HEK293T (cell line): Measurements from ENCODE around the gene ENTPD8.

Experiments used
- CTCF ChIA-PET: fragments of 350-600 bp; formaldehyde crosslinking; extraction: SDS; loops from one replicate; lab custom pipeline; 2021; ENCODE audit warnings: antibody characterized with exemption, inconsistent platforms; lab: Yijun Ruan, JAX
- POLR2A ChIA-PET: fragments of 350-600 bp; formaldehyde crosslinking; extraction: SDS; loops from one replicate; lab custom pipeline; 2020; ENCODE audit warnings: antibody characterized with exemption, inconsistent platforms; lab: Yijun Ruan, JAX
- DNase-seq: peaks from one replicate; pipeline ENCODE4 v3.0.0; 2012; ENCODE audit warnings: mixed read lengths; ENCODE audit errors: extremely low spot score
- ARNT ChIP-seq: fragments of 450-650 bp; IDR thresholded peaks from 2 replicates; pipeline ENCODE4 v1.6.1; 2017; ENCODE audit warnings: mild to moderate bottlenecking
- BHLHE40 ChIP-seq: fragments of 450-650 bp; IDR thresholded peaks from 2 replicates; pipeline ENCODE4 v1.6.1; 2016; ENCODE audit warnings: mild to moderate bottlenecking, moderate library complexity, borderline replicate concordance
- CTBP1 ChIP-seq: fragments of 450-650 bp; IDR thresholded peaks from 2 replicates; pipeline ENCODE4 v1.6.1; 2016; ENCODE audit warnings: borderline replicate concordance
- ELF4 ChIP-seq: fragments of 450-650 bp; IDR thresholded peaks from 2 replicates; pipeline ENCODE4 v1.6.1; 2017; ENCODE audit warnings: antibody characterized with exemption
- FOXA1 ChIP-seq: fragments of 450-650 bp; IDR thresholded peaks from 2 replicates; pipeline ENCODE4 v1.6.1; 2016; ENCODE audit warnings: mild to moderate bottlenecking
- FOXK2 ChIP-seq: fragments of 450-650 bp; IDR thresholded peaks from 2 replicates; pipeline ENCODE4 v1.6.1; 2016; ENCODE audit warnings: mild to moderate bottlenecking
- FOXM1 ChIP-seq: fragments of 450-650 bp; IDR thresholded peaks from 2 replicates; pipeline ENCODE4 v1.6.1; 2017; ENCODE audit warnings: mild to moderate bottlenecking, borderline replicate concordance
- HDGF ChIP-seq: fragments of 450-650 bp; IDR thresholded peaks from 2 replicates; pipeline ENCODE4 v1.6.1; 2017; ENCODE audit warnings: antibody characterized with exemption, borderline replicate concordance
- L3MBTL2 ChIP-seq: fragments of 450-650 bp; conservative IDR thresholded peaks from 2 replicates; pipeline ENCODE4 v1.6.1; 2016; ENCODE audit warnings: mild to moderate bottlenecking
- LEF1 ChIP-seq: fragments of 450-650 bp; IDR thresholded peaks from 2 replicates; pipeline ENCODE4 v1.6.1; 2017; ENCODE audit warnings: mild to moderate bottlenecking, borderline replicate concordance
- NFRKB ChIP-seq: fragments of 450-650 bp; IDR thresholded peaks from 2 replicates; pipeline ENCODE4 v1.6.1; 2016; ENCODE audit warnings: mild to moderate bottlenecking, moderate library complexity
- PKNOX1 ChIP-seq: fragments of 450-650 bp; IDR thresholded peaks from 2 replicates; pipeline ENCODE4 v1.6.1; 2016
- SP1 ChIP-seq: fragments of 450-650 bp; IDR thresholded peaks from 2 replicates; pipeline ENCODE4 v1.6.1; 2017
- SUZ12 ChIP-seq: fragments of 450-650 bp; IDR thresholded peaks from 2 replicates; pipeline ENCODE4 v1.6.1; 2016; ENCODE audit warnings: mild to moderate bottlenecking
- TARDBP ChIP-seq: fragments of 450-650 bp; IDR thresholded peaks from 2 replicates; pipeline ENCODE4 v1.6.1; 2016
- ZNF384 ChIP-seq: fragments of 450-650 bp; IDR thresholded peaks from 2 replicates; pipeline ENCODE4 v1.6.1; 2016

ENTPD8 gene

GRCh38 chr9:137431416-137431931 lies 9.7 kb downstream of the ENTPD8 start:
- TF ChIP-seq PKNOX1, result no peak
- no peak for TF ChIP-seq CTBP1
- TF ChIP-seq ARNT, result no peak
- TF ChIP-seq FOXA1, result no peak
- TF ChIP-seq TARDBP, result no peak
- no peak for TF ChIP-seq ZNF384
- no peak for TF ChIP-seq SUZ12
- no peak for TF ChIP-seq SP1
- no peak for TF ChIP-seq L3MBTL2
- TF ChIP-seq FOXM1, result no peak
- TF ChIP-seq BHLHE40, result no peak
- TF ChIP-seq HDGF, result no peak
- no peak for TF ChIP-seq LEF1
- no peak for TF ChIP-seq FOXK2
- no peak for TF ChIP-seq ELF4
- no peak for TF ChIP-seq NFRKB
- POLR2A ChIA-PET, result no interaction called here
- DNase-seq, result no peak
- CTCF ChIA-PET, result no interaction called here

- CTCF ChIA-PET, result no interaction called here
- no peak for TF ChIP-seq TARDBP
- no peak for TF ChIP-seq SP1
- TF ChIP-seq NFRKB, result no peak
- no peak for TF ChIP-seq L3MBTL2
- TF ChIP-seq FOXM1, result no peak
- TF ChIP-seq ZNF384, result no peak
- no peak for TF ChIP-seq FOXK2
- no peak for TF ChIP-seq HDGF
- POLR2A ChIA-PET, result no interaction called here
- no peak for DNase-seq
These were observed 10.3 kb downstream of the ENTPD8 start for GRCh38 chr9:137430723-137431415.

GRCh38 chr9:137429974-137430722 lies 11.0 kb downstream of the ENTPD8 start:
- CTCF ChIA-PET, result no interaction called here
- peak; percentile 84 for DNase-seq
- POLR2A ChIA-PET, result no interaction called here
- TF ChIP-seq ARNT, result no peak
- no peak for TF ChIP-seq FOXM1
- no peak for TF ChIP-seq ZNF384
- no peak for TF ChIP-seq L3MBTL2
- TF ChIP-seq PKNOX1, result no peak
- TF ChIP-seq HDGF, result no peak
- no peak for TF ChIP-seq BHLHE40
- TF ChIP-seq NFRKB, result no peak
- TF ChIP-seq ELF4, result no peak

- TF ChIP-seq FOXA1 (no peak), ZNF384 (no peak), NFRKB (no peak), SP1 (no peak), ELF4 (no peak), SUZ12 (no peak), PKNOX1 (no peak), HDGF (no peak), FOXK2 (no peak), LEF1 (no peak), L3MBTL2 (no peak), CTBP1 (no peak), FOXM1 (no peak), TARDBP (no peak), ARNT (no peak), BHLHE40 (no peak)
- DNase-seq, result no peak
- ChIA-PET CTCF (no interaction called here), POLR2A (no interaction called here)
These were observed 11.6 kb downstream of the ENTPD8 start for GRCh38 chr9:137429546-137429890.

- CTCF ChIA-PET, result no interaction called here
- POLR2A ChIA-PET, result no interaction called here
- TF ChIP-seq FOXK2, result no peak
- no peak for TF ChIP-seq SUZ12
- no peak for TF ChIP-seq BHLHE40
- TF ChIP-seq ARNT, result no peak
- TF ChIP-seq SP1, result no peak
- TF ChIP-seq CTBP1, result no peak
- no peak for TF ChIP-seq PKNOX1
- no peak for TF ChIP-seq FOXM1
- no peak for TF ChIP-seq ELF4
- TF ChIP-seq TARDBP, result no peak
- TF ChIP-seq NFRKB, result no peak
- no peak for TF ChIP-seq FOXA1
- TF ChIP-seq L3MBTL2, result no peak
- TF ChIP-seq ZNF384, result no peak
- TF ChIP-seq LEF1, result no peak
- TF ChIP-seq HDGF, result no peak
- DNase-seq, result no peak
These were observed 12.2 kb downstream of the ENTPD8 start for GRCh38 chr9:137428841-137429545.
